ENCODE results near the gene PDS5B.
"Not testable (repeated sequence)": the region's sequence is repeated elsewhere in the genome, so short reads cannot be mapped to it uniquely, and the experiment has no call there.

The PDS5B gene

GRCh38 chr13:32657309-32657708 lies 71.1 kb downstream of the PDS5B start:
- no peak for DNase-seq

- no peak for DNase-seq
Observed at GRCh38 chr13:32659736-32660135, 73.5 kb downstream of the PDS5B start.

GRCh38 chr13:32660227-32660626 lies 74.0 kb downstream of the PDS5B start:
- no peak for DNase-seq

- no peak for DNase-seq
Observed at GRCh38 chr13:32661685-32662084, 75.4 kb downstream of the PDS5B start.

- DNase-seq, result no peak
Observed at GRCh38 chr13:32663660-32664059, 77.4 kb downstream of the PDS5B start.

- DNase-seq, result no peak
Observed at GRCh38 chr13:32666990-32667571, 80.8 kb downstream of the PDS5B start.

- DNase-seq, result no peak
Observed at GRCh38 chr13:32669030-32669646, 82.9 kb downstream of the PDS5B start.

GRCh38 chr13:32674503-32674902 lies 88.3 kb downstream of the PDS5B start:
- DNase-seq, result no peak

- no peak for DNase-seq
Observed at GRCh38 chr13:32676242-32676641, 90.0 kb downstream of the PDS5B start.

GRCh38 chr13:32682130-32682529 lies 95.9 kb downstream of the PDS5B start:
- no peak for DNase-seq

- DNase-seq, result no peak
Observed at GRCh38 chr13:32682740-32683139, 96.5 kb downstream of the PDS5B start.

- DNase-seq, result no peak
Observed at GRCh38 chr13:32687275-32687674, 101.0 kb downstream of the PDS5B start.

GRCh38 chr13:32695602-32696250 lies 109.5 kb downstream of the PDS5B start:
- no peak for DNase-seq

GRCh38 chr13:32707471-32707870 lies 121.2 kb downstream of the PDS5B start:
- no peak for DNase-seq

- DNase-seq, result no peak
Observed at GRCh38 chr13:32713397-32713796, 127.1 kb downstream of the PDS5B start.

- not testable (repeated sequence) for DNase-seq
Observed at GRCh38 chr13:32716201-32716600, 129.9 kb downstream of the PDS5B start.

- no peak for DNase-seq
Observed at GRCh38 chr13:32720026-32720425, 133.8 kb downstream of the PDS5B start.

GRCh38 chr13:32721131-32722034 lies 135.1 kb downstream of the PDS5B start:
- DNase-seq, result not testable (repeated sequence)

- no peak for DNase-seq
Observed at GRCh38 chr13:32722340-32722739, 136.1 kb downstream of the PDS5B start.

- DNase-seq, result no peak
Observed at GRCh38 chr13:32723987-32724386, 137.7 kb downstream of the PDS5B start.

GRCh38 chr13:32726374-32727037 lies 140.3 kb downstream of the PDS5B start:
- no peak for DNase-seq

- no peak for DNase-seq
Observed at GRCh38 chr13:32728327-32728726, 142.1 kb downstream of the PDS5B start.

- DNase-seq, result not testable (repeated sequence)
Observed at GRCh38 chr13:32729097-32729496, 142.8 kb downstream of the PDS5B start.

Data from activated naive CD4-positive, alpha-beta T cell treated with Interleukin-2 at 50 U/mL for 16 hours (primary cell).